Measurements from ENCODE around the gene ARPC1A.
"Not testable (repeated sequence)": the region's sequence is repeated elsewhere in the genome, so short reads cannot be mapped to it uniquely, and the experiment has no call there.

Gene ARPC1A

GRCh38 chr7:99409806-99410205 is 84.1 kb downstream of the ARPC1A start:
- H3F3A ChIP-seq (ENCODE audit: insufficient read depth, low read length): no peaks in the 10 kb centered on the region
- H3K4me1 ChIP-seq (ENCODE audit: insufficient read depth, low read length, severe bottlenecking): peaks cover 32% of the 10 kb centered on the region
- H3K9me3 ChIP-seq (ENCODE audit: low read length): no peaks in the 10 kb centered on the region
- peak overlapping the region; percentile 79 for H3K4me3 ChIP-seq (ENCODE audit: low read depth, low read length, poor library complexity, severe bottlenecking)
- H3K79me2 ChIP-seq (ENCODE audit: insufficient read depth, low read length): peaks cover 52% of the 10 kb centered on the region
- no peaks in the 10 kb centered on the region for H4K20me1 ChIP-seq (ENCODE audit: insufficient read depth, low read length)
- peaks cover 46% of the 10 kb centered on the region for H3K36me3 ChIP-seq (ENCODE audit: insufficient read depth, low read length)
- H3K9ac ChIP-seq (ENCODE audit: low read length): peak overlapping the region; percentile 86
- no peak for TF ChIP-seq EZH2 (IDR thresholded peaks at IDR 0.05; ENCODE audit: borderline replicate concordance, low read length)
- no peak for TF ChIP-seq CTCF (IDR thresholded peaks at IDR 0.05; ENCODE audit: low read length)
- no peaks in the 10 kb centered on the region for H3K27me3 ChIP-seq (ENCODE audit: insufficient read depth, low read length)
- H2AFZ ChIP-seq (ENCODE audit: low read length): no peak overlapping the region
- H3K9me2 ChIP-seq (ENCODE audit: low read depth, low read length): no peaks in the 10 kb centered on the region
- H3K4me2 ChIP-seq (ENCODE audit: low read length): peak overlapping the region; percentile 79
- H3K27ac ChIP-seq (ENCODE audit: low read depth, low read length, poor library complexity, severe bottlenecking): no peak overlapping the region

- TF ChIP-seq EZH2 (IDR thresholded peaks at IDR 0.05; ENCODE audit: borderline replicate concordance, low read length) (no peak), CTCF (IDR thresholded peaks at IDR 0.05; ENCODE audit: low read length) (no peak)
- Histone ChIP-seq H3K4me3 (ENCODE audit: low read depth, low read length, poor library complexity, severe bottlenecking) (no peak overlapping the region), H3F3A (ENCODE audit: insufficient read depth, low read length) (no peaks in the 10 kb centered on the region), H3K27me3 (ENCODE audit: insufficient read depth, low read length) (no peaks in the 10 kb centered on the region), H3K4me1 (ENCODE audit: insufficient read depth, low read length, severe bottlenecking) (peaks cover 32% of the 10 kb centered on the region), H3K9me2 (ENCODE audit: low read depth, low read length) (no peaks in the 10 kb centered on the region), H2AFZ (ENCODE audit: low read length) (no peak overlapping the region), H4K20me1 (ENCODE audit: insufficient read depth, low read length) (no peaks in the 10 kb centered on the region), H3K27ac (ENCODE audit: low read depth, low read length, poor library complexity, severe bottlenecking) (no peak overlapping the region), H3K9ac (ENCODE audit: low read length) (no peak overlapping the region), H3K79me2 (ENCODE audit: insufficient read depth, low read length) (peaks cover 50% of the 10 kb centered on the region), H3K36me3 (ENCODE audit: insufficient read depth, low read length) (peaks cover 49% of the 10 kb centered on the region), H3K4me2 (ENCODE audit: low read length) (peak overlapping the region; percentile 6; the same call in 1 of the 2 replicates), H3K9me3 (ENCODE audit: low read length) (no peaks in the 10 kb centered on the region)
These were observed 84.9 kb downstream of the ARPC1A start for GRCh38 chr7:99410635-99411034.

GRCh38 chr7:99415513-99416127 is 89.9 kb downstream of the ARPC1A start:
- H3K4me2 ChIP-seq (ENCODE audit: low read length); H3K9me2 ChIP-seq (ENCODE audit: low read depth, low read length); H2AFZ ChIP-seq (ENCODE audit: low read length); H3K4me1 ChIP-seq (ENCODE audit: insufficient read depth, low read length, severe bottlenecking); H3K4me3 ChIP-seq (ENCODE audit: low read depth, low read length, poor library complexity, severe bottlenecking); H3K9ac ChIP-seq (ENCODE audit: low read length); H3K27me3 ChIP-seq (ENCODE audit: insufficient read depth, low read length); H3F3A ChIP-seq (ENCODE audit: insufficient read depth, low read length); H3K79me2 ChIP-seq (ENCODE audit: insufficient read depth, low read length); H3K27ac ChIP-seq (ENCODE audit: low read depth, low read length, poor library complexity, severe bottlenecking); H4K20me1 ChIP-seq (ENCODE audit: insufficient read depth, low read length); H3K9me3 ChIP-seq (ENCODE audit: low read length): not testable (repeated sequence)
- peaks cover 90% of the 10 kb centered on the region for H3K36me3 ChIP-seq (ENCODE audit: insufficient read depth, low read length)
- TF ChIP-seq CTCF (IDR thresholded peaks at IDR 0.05; ENCODE audit: low read length): peak; percentile 67

Measured in OCI-LY1 (cell line).